Erythroblast (primary cell): Measurements from ENCODE around the gene GBGT1.

Source experiments
- DNase-seq, 2 experiments: peaks; one replicate each; lab custom pipeline; 2025; lab: John Stamatoyannopoulos, UW
- GATA1 ChIP-seq: IDR thresholded peaks from 2 replicates; pipeline ENCODE4 v1.6.1; 2011; ENCODE audit warnings: low read depth, mild to moderate bottlenecking, control low read depth, low read length, moderate library complexity
- POLR2A ChIP-seq: IDR thresholded peaks from 2 replicates; pipeline ENCODE4 v1.6.1; 2011; ENCODE audit warnings: mild to moderate bottlenecking, low read length

GBGT1 gene

DNA sequence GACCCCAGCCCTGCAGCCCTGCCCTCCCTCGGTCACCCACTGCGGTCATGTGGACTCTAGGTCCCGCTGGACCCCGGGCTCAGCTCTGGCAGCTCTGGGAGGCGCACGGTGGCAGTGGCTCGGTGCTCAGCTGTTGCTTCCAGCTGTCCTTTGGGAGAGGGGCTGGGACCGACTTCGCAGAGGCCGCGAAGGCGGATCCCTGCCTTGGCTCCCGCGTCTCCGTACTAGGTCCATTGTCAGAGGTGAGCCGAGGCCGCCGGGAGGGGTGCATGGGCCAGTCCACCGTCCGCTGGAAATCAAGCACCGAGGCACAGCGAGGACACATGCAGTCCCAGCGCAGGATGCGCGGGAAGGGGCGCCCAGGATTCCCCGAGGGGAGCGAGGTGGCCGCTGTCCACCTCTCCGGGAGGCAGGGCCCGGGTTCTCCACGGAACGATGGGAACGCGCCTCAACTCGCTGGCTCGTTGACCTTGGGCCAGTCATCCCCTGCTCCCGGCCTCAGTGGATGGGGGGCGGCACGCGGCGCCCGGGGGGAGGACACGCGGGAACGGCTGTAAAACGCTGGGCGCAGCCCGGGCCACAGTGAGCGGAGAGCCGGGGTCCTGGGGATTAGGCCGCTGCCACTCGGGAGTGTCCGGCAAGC, 732 bp downstream of the GBGT1 start:
- peak in 1 of 2 experiments; percentile 50 for DNase-seq
- no peak for TF ChIP-seq POLR2A
- TF ChIP-seq GATA1 = no peak

DNA sequence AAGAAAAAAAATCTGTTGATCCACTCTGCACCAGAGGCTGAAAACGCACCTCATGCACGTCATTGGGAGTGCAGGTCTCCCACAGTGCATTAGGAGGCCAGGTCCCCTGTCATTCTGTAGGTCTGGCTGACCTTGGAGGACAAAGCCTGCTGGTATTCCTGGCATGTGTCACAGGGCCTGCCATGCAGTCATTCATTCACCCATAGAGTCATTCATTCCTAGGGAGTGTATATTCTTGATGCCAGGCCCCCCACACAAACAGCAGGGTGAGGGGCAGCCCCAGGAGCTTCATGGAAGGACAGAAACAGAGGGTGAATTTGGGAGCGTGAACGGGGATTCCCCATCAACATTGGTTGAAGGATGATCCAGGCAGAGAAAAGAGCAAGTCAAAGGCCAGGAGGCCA, 2.2 kb downstream of the GBGT1 start:
- no peak for DNase-seq
- TF ChIP-seq GATA1 = no peak
- TF ChIP-seq POLR2A = peak; percentile 73

DNA sequence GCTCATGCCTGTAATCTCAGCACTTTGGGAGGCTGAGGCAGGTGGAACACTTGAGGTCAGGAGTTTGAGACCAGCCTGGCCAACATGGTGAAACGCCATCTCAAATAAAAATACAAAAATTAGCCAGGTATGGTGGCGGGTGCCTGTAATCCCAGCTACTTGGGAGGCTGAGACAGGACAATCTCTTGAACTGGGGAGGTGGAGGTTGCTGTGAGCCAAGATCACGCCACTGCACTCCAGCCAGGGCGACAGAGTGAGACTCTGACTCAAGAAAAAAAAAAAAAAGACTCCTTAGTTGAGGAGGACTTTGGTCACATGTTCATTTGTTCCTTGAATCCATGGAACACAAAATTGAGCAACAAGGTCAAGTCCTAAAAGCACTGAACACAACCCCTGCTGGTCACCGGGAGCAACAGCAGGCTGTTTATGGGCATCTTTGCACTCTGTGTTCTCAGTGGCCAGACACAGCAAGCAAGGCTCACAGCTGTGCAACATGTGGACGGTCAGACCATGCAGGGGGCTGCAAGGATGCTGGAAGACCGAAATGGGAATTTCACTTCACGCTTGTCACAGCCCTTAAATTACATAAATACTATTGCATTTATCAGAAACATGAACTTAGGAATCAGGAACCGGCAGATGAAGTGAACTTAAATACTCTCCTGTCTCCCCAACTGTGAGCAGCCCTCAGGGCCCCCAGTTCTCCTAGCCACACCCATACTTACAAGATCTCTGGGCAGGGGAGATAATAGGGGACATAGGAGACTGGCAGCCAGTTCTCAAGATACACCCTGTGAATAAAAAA, 2.8 kb downstream of the GBGT1 start:
- peak; percentile 92 to 97 for DNase-seq
- TF ChIP-seq POLR2A = no peak
- TF ChIP-seq GATA1 = peak; percentile 41

GRCh38 chr9:133158695-133159094, 5.0 kb downstream of the GBGT1 start:
- no peak for TF ChIP-seq GATA1
- TF ChIP-seq POLR2A = no peak
- no peak for DNase-seq

DNA sequence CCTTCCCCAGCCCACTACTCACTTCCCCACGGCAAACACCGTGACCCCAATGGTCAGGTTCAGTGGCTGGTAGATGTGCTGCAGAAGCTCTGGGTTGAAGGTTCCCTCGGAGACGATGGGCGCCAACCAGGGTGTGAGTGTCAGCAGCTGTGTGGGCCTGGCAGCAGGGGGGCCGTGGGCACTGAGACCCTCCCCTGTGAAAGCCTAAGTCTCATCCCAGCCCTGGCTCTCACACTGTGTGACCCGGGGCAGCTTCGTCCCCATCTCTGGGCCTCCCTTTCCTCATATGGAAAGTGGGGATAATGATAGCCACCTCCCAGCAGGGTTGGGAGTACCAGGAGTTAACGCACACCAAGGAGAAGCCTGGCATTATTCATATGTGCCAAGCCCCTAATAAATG, 8.6 kb downstream of the GBGT1 start:
- no peak for DNase-seq
- TF ChIP-seq POLR2A = no peak
- no peak for TF ChIP-seq GATA1

- no peak for DNase-seq
- TF ChIP-seq POLR2A (peak; percentile 26), GATA1 (no peak)
Measured at GRCh38 chr9:133154097-133154989, 9.4 kb downstream of the GBGT1 start.

GRCh38 chr9:133153227-133154096, 10.3 kb downstream of the GBGT1 start:
- no peak for DNase-seq
- no peak for TF ChIP-seq GATA1
- TF ChIP-seq POLR2A = peak; percentile 59

DNA sequence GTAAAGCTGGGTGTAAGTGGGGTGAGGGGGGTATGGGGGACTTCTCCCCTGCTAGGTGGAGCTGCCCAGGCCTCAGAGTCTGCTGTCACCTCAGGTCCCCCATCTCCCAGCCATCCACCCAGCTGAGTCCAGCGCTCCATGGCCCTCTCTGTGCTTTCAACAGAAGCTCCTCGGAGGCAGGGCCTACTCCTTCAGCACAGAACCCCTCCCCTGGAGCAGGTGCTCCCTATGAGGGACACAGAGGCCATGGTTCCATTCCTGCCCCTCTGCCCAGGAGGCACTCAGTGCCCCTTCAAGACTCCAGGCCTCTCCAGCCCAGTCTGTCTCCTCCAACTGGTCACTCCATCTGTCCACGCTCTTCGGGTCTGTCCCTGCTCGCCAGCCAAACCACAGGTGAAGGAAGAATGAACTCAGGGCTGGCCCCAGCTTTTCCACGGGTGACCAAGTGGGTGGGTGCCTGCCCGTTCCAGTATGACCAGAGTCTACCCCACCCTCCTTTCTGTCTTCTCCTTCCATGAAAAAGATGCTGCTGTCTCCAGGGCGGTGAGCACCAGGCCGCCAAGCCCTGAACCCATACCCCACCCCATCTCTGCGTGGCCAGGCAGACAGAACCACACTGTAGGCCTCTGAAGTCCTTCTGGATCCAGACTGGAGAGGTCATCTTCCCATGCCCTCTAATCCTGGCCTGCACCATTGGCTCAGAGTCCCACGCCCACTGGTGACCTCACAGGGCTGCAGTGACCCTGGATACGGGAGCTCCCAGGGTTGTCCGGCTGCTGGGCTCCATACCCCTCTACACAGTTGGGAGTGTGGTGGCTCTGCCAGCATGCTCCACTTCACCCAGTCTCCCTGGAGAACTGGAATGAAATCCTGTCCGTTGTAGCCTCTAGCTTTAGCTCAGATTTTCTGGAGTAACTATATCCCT, 11.9 kb downstream of the GBGT1 start:
- DNase-seq = no peak
- no peak for TF ChIP-seq GATA1
- TF ChIP-seq POLR2A = peak; percentile 40

GRCh38 chr9:133151041-133151440, 12.7 kb downstream of the GBGT1 start:
- TF ChIP-seq GATA1 = no peak
- TF ChIP-seq POLR2A = peak; percentile 41
- no peak for DNase-seq

DNA sequence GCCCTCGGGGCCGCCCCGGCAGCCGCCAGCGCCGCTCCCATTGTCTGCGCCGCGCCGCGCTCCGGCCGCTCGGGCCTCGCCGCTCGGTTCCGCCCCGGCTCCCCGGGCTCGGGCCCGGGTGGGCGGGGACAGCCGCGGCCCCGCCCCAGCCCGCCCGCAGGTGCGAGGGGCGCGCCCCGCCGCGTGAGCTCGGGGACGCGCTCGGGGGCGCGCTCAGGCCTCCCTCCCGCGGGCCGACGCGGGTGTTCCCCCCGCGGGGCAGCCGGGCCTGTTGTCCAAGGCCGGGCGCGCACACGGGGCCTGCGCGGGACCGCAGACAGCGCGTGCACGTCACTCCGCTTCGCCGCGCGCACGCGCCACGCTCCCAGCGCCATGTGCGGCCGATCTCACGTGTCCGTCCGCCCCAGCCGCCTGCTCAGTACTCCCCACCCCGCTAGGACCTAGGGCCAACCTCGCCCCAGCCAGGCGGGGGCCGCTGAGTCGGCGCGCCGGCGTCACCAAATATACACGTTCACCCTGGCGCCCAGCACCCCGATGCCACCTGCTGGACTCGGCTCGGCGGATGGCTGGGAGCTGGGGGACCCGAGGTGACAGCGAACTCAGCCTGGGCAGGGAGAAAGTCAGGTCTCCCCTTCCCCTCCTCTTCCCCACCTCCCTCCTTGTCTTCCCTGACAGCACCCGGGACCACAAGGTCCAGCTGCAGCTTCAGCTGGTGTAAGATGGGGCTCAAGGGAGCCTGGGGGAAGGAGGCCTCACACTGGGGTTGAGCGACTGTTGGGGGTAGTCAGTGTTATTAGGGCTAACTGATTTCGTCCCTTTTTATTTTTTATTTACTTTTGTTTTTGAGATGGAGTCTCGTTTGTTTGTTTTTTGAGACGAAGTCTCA, 14.3 kb downstream of the GBGT1 start:
- DNase-seq = peak; percentile 97 to 98
- TF ChIP-seq POLR2A = peak; percentile 89
- TF ChIP-seq GATA1 = no peak
